ENCODE measurements around the gene TTC9B. TPM values are rescaled to one million over a fixed set of nuclear protein-coding genes. Genes with fewer than 3 reads are reported as not detected.

The TTC9B gene
- total RNA-seq, 4 donors from 2014 or later, result not detected

- intact Hi-C loops (cut with DNase I; ENCODE audit: low total_unique reads), result no loop called here
- TF ChIP-seq CTCF (IDR thresholded peaks at IDR 0.05) (no peak), POLR2A (IDR thresholded peaks at IDR 0.05) (no peak)
- H3K4me3 ChIP-seq (ENCODE audit: low read depth, poor library complexity, severe bottlenecking), result no peak overlapping the region
- no peak for DNase-seq (ENCODE audit: low spot score in 2 of 2)
- WGBS, 2 donors, result 22 to 26% methylated on average over 21 of the region's 21 CpGs
These were observed 7.5 kb upstream of the TTC9B start for GRCh38 chr19:40225440-40226305.

- no peak for DNase-seq (ENCODE audit: low spot score in 2 of 2)
- no peak for TF ChIP-seq POLR2A (IDR thresholded peaks at IDR 0.05)
- TF ChIP-seq CTCF (IDR thresholded peaks at IDR 0.05), result no peak
- H3K4me3 ChIP-seq (ENCODE audit: low read depth, poor library complexity, severe bottlenecking), result no peak overlapping the region
- intact Hi-C loops (cut with DNase I; ENCODE audit: low total_unique reads), result no loop called here
- WGBS, 2 donors, result 73 to 78% methylated on average over 26 to 32 of the region's 32 CpGs
These were observed 6.4 kb upstream of the TTC9B start for GRCh38 chr19:40224342-40225150.

DNA sequence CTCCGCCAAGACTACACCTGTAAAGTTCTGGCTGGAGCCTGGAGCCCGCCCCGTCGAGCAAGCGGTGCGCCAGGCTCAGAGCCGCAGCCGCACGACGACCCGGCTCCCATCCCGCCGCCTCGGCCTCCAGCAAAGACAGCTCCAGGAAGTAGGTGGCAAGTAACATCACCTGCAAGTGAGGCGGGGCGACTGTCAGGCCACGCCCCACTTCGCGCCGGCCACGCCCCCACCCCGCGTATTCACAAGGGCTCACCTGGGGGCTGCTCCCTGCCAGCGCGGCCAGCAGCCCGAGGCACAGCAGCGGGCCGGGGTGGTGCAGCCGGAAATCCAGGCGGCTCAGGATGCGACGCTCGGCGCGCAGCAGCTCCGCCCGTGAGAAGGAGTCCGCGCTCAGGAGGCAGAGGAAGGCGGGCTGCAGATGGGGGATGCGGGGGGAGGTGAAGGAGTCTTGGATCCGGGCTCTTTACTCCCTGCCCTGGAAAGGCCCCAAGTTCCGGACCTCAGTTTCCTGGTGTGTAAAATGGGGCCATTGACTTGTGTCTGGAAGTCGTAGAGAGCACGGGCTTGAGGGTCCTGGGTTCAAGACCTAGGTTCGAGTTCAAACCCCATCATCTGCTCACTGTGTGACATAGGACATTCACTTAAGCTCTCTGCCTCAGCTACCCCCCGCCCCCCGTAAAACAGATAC, 5.1 kb upstream of the TTC9B start:
- H3K4me3 ChIP-seq (ENCODE audit: low read depth, poor library complexity, severe bottlenecking), result no peak overlapping the region
- DNase-seq (ENCODE audit: low spot score in 2 of 2), result no peak
- intact Hi-C loops (cut with DNase I; ENCODE audit: low total_unique reads), result no loop called here
- no peak for TF ChIP-seq POLR2A (IDR thresholded peaks at IDR 0.05)
- WGBS, 2 donors, result 22 to 27% methylated on average over 28 to 39 of the region's 48 CpGs

- TF ChIP-seq POLR2A (IDR thresholded peaks at IDR 0.05) (no peak), CTCF (IDR thresholded peaks at IDR 0.05) (peak in 1 of 3 donors; percentile 71)
- peak; percentile 78 to 95 for DNase-seq (ENCODE audit: low spot score in 2 of 2)
- intact Hi-C loops (cut with DNase I; ENCODE audit: low total_unique reads), result no loop called here
- WGBS, 2 donors, result 49 to 60% methylated on average over 41 of the region's 41 CpGs
- H3K4me3 ChIP-seq (ENCODE audit: low read depth, poor library complexity, severe bottlenecking), result no peak overlapping the region
These were observed 3.9 kb upstream of the TTC9B start for GRCh38 chr19:40221858-40222619.

GRCh38 chr19:40220674-40221073, 2.5 kb upstream of the TTC9B start:
- no peak overlapping the region for H3K4me3 ChIP-seq (ENCODE audit: low read depth, poor library complexity, severe bottlenecking)
- TF ChIP-seq CTCF (IDR thresholded peaks at IDR 0.05) (no peak), POLR2A (IDR thresholded peaks at IDR 0.05) (no peak)
- WGBS, 2 donors, result 84 to 89% methylated on average over 9 of the region's 9 CpGs
- intact Hi-C loops (cut with DNase I; ENCODE audit: low total_unique reads), result no loop called here
- no peak for DNase-seq (ENCODE audit: low spot score in 2 of 2)
